Amniotic stem cell (primary cell): ENCODE measurements around the gene MRPL41.
"Not testable (repeated sequence)": the region's sequence is repeated elsewhere in the genome, so short reads cannot be mapped to it uniquely, and the experiment has no call there.

Experiments used
- DNase-seq: peaks from one replicate; lab custom pipeline; 2025; lab: John Stamatoyannopoulos, UW

MRPL41 gene

GRCh38 chr9:137551264-137552021 lies at the start of gene MRPL41:
MRPL41 (plus strand) TSS chr9:137551879; CDS start chr9:137552082, 203 bp downstream.
- DNase-seq: peak; percentile 57

GRCh38 chr9:137502008-137502911 lies 49.4 kb upstream of the MRPL41 start:
- DNase-seq: peak; percentile 17

GRCh38 chr9:137504432-137504777 lies 47.3 kb upstream of the MRPL41 start:
- no peak for DNase-seq

GRCh38 chr9:137505421-137506140 lies 46.1 kb upstream of the MRPL41 start:
- no peak for DNase-seq

- DNase-seq: no peak
These were observed 45.4 kb upstream of the MRPL41 start for GRCh38 chr9:137506274-137506673.

- no peak for DNase-seq
These were observed 44.9 kb upstream of the MRPL41 start for GRCh38 chr9:137506702-137507171.

GRCh38 chr9:137509198-137509597 lies 42.5 kb upstream of the MRPL41 start:
- no peak for DNase-seq

GRCh38 chr9:137511126-137511525 lies 40.6 kb upstream of the MRPL41 start:
- not testable (repeated sequence) for DNase-seq

GRCh38 chr9:137511758-137512463 lies 39.8 kb upstream of the MRPL41 start:
- no peak for DNase-seq

GRCh38 chr9:137513136-137513535 lies 38.5 kb upstream of the MRPL41 start:
- DNase-seq: not testable (repeated sequence)

GRCh38 chr9:137513801-137514570 lies 37.7 kb upstream of the MRPL41 start:
- not testable (repeated sequence) for DNase-seq

GRCh38 chr9:137514691-137515337 lies 36.9 kb upstream of the MRPL41 start:
- no peak for DNase-seq

GRCh38 chr9:137515338-137515724 lies 36.3 kb upstream of the MRPL41 start:
- DNase-seq: no peak

- no peak for DNase-seq
These were observed 35.3 kb upstream of the MRPL41 start for GRCh38 chr9:137516144-137516917.

GRCh38 chr9:137518661-137519459 lies 32.8 kb upstream of the MRPL41 start:
- not testable (repeated sequence) for DNase-seq

- no peak for DNase-seq
These were observed 32.1 kb upstream of the MRPL41 start for GRCh38 chr9:137519553-137519952.

- no peak for DNase-seq
These were observed 30.9 kb upstream of the MRPL41 start for GRCh38 chr9:137520614-137521404.
